ENCODE data around the gene AGAP1. TPM values are rescaled to one million over a fixed set of nuclear protein-coding genes. Genes with fewer than 3 reads are reported as not detected.

Gene AGAP1
- total RNA-seq, 1 donor from 2014 or later, result 3.1 TPM

DNA sequence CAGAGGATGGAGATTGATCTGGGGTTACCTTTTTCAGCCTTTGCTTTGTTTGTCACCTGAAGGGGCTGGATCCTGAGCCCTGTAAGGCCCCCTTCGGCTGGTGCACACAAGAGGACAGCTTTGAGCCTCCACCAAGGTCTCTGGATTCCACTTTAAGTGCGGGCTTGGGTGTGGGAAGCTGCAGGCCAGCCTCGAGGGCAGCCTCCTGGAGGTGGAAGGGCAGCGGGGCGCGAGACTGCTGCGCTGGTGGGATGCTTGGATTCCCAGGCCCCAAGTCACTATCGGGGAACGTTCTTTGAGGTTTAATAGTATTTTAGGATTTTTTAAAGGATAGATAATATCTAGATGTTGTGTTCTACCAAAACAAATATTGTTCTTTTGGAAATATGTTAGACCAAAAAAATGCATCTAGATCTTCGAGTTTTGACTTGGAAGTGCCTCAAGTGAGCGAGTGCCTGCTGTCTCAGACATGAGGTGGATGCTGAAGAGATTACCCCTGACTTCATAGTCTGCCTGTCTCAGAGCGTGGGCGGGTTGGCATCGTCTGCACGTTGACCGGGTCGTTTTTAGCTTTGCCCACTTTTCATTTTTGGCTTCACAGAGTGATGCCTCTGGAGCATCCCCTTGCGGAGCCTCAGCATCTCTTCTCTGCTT lies 113.8 kb downstream of the AGAP1 start:
- no peak for DNase-seq (ENCODE audit: low read depth in 2 of 2)

DNA sequence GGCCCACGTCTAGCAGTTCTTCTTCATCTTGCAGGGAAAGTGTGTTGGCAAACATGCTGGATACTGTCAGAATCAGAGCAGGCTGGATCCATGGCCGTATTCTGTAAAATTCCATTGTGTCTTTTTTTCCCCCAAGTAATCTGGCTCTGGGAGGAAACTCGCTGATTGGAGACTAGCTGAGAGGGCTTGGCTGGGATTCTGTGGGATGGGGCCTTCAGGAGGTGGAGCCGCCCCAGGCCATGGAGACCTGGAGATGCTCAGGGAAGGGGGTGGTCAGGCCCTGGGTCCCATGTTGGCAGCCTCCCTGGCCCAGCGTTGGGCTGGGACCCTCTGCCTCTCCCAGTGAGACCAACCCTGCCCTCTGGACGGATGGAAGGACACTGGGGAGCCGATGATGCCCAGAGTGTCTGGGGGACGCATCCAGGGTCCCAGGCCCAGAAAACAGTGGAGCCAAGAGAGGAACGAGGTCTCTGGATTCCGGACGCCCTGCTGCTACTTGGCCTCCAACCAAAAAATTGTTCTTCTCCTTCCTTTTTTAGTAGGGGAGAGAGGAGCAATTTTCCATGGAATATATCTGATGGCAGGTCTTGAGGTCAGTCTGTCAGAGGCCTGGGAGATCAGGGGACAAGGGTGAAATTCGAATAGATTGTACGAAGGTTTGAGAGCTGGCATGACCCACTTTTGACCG lies 114.5 kb downstream of the AGAP1 start:
- DNase-seq (ENCODE audit: low read depth in 2 of 2), result no peak

DNA sequence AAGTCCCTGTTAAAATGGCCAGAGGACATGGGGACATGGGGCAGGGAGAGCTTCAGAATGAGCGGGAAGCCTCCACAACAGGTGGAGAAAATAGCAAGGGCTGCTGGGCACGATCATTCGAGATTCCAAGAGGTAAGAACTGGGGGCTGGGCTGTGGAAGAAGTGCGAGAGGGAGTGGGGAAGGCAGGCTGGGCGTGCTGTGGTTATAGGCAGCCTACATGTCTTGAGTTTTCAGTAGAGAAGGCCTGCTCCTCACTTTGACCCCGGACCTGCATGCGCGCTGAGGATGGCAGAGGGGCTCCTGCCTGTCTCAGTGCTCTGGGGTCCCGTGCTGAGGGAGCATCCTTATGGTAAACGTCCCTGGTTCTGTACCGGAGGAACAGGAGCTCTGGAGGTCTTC lies 115.5 kb downstream of the AGAP1 start:
- no peak for DNase-seq (ENCODE audit: low read depth in 2 of 2)

GRCh38 chr2:235609746-235610145 lies 115.9 kb downstream of the AGAP1 start:
- no peak for DNase-seq (ENCODE audit: low read depth in 2 of 2)

- DNase-seq (ENCODE audit: low read depth in 2 of 2), result no peak
Observed at GRCh38 chr2:235610696-235611257, 116.9 kb downstream of the AGAP1 start.

DNA sequence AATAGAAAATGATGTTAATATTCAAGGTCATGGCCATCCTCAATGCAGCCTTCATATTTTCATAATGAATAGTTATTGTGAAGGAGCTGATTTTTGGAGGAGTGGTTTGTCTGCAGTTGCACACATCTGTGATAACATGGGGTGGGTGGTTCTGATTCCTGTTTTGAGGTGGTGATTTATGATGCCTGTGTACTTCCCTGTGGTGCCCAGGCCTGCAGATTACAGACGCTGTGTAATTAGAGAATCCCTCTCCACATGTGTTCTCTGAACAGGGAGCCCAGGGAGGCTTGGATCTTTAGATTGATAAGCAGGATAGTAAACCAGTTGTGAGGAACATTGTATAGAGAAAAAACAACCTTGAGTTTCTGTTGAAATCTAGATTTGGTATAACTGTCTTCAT lies 117.5 kb downstream of the AGAP1 start:
- DNase-seq (ENCODE audit: low read depth in 2 of 2), result no peak

DNA sequence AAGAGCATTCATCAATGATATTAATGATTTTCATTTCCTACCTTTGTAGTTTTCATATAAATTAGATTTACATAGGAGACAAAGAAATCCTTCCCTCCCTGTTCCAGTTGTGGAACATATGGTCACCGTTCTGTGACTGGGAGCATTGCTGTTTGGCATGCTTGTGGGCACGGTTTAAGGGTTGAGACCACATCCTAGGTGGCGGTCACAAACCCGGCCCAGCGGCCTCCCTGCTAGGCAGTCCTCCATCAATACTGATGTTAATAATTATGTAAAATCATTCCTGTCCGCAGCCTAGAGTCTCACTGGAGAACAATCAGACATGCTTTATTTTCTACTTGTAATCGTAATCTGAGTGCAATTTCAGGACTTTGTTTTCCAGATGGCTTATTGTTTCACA lies 117.9 kb downstream of the AGAP1 start:
- DNase-seq (ENCODE audit: low read depth in 2 of 2), result no peak

- DNase-seq (ENCODE audit: low read depth in 2 of 2), result no peak
Observed at GRCh38 chr2:235612181-235612950, 118.5 kb downstream of the AGAP1 start.

DNA sequence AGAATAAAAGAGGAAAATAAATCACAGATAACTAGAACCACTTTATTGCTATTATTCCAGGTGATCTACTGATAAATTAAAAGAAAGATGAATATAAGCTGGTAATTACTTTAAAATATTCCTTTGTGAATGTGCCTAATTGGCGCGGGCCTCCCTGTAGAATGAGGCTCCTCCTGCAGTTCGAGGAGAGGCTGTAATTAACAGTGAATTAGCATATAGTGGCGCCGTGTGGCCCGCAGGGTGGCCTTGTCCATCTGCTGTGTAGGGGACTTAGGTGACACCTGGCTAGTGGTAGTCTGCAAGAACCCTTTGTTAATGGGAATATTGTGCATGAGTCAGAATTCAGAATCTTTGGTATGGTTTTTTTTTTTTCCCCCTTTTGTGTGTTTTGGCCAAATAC lies 119.8 kb downstream of the AGAP1 start:
- DNase-seq (ENCODE audit: low read depth in 2 of 2), result no peak

GRCh38 chr2:235614176-235614860 lies 120.5 kb downstream of the AGAP1 start:
- no peak for DNase-seq (ENCODE audit: low read depth in 2 of 2)

GRCh38 chr2:235614900-235615712 lies 121.3 kb downstream of the AGAP1 start:
- peak; percentile 38 to 52 for DNase-seq (ENCODE audit: low read depth in 2 of 2)

DNA sequence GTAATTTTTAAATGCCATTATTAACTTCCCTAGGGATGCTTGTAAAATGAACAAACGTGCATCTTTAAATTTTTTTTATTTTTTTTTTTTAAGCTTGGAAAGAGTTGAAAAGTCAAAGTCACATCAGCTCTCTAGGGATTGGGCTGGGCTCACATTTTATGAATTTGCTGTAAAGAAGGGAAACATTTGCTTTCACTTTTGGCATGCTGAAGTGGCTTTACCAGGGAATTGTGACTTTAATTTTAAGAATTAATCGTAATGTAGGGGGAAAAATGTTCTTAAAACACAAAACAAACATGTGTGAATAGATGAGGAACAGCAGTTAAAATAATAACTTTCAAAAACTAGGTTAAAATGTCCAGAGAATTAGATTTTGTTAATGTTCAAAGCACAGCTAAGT lies 123.0 kb downstream of the AGAP1 start:
- no peak for DNase-seq (ENCODE audit: low read depth in 2 of 2)

GRCh38 chr2:235618039-235618438 lies 124.2 kb downstream of the AGAP1 start:
- DNase-seq (ENCODE audit: low read depth in 2 of 2), result no peak

DNA sequence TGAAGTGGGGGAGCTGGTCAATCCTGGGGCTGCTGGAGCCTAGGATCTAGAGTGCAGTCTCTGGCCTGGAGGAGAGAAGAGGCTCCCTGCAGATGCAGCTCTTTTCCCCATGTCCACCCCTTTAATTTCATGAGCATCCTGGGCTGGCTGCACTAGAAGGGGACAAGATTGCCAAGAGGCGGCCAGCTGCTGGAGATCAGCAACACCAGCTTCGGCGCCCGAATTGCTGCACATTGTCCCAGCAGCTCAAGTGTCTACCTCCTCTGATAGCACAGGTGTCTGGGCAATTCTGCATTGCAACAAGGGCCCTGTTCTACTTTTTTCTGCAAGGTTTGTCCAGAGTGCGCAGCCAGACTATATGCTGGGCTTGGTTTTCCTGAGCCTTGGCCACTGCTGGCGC lies 125.7 kb downstream of the AGAP1 start:
- DNase-seq (ENCODE audit: low read depth in 2 of 2), result no peak

DNA sequence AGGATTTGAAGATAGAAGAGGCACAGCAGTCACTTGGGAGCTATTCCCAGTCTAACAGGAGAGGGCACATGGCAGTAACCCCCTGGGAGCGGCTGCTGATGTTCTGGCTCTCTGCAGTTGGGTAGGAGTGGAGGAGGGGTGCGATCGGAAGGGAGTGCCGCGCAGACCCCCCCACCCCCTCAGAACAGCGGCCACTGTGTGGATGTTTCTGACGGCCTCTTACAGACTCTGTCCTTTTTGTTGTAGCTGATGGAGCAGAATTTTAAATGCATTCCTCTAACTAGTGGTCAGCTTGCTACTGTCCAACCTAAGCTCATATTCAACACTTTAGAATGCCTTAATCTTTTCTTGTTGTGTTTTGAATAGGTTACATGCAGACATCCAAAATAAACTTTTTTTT lies 127.9 kb downstream of the AGAP1 start:
- no peak for DNase-seq (ENCODE audit: low read depth in 2 of 2)

GRCh38 chr2:235623111-235623510 lies 129.3 kb downstream of the AGAP1 start:
- DNase-seq (ENCODE audit: low read depth in 2 of 2), result peak in 1 of 2 donors; percentile 37

DNA sequence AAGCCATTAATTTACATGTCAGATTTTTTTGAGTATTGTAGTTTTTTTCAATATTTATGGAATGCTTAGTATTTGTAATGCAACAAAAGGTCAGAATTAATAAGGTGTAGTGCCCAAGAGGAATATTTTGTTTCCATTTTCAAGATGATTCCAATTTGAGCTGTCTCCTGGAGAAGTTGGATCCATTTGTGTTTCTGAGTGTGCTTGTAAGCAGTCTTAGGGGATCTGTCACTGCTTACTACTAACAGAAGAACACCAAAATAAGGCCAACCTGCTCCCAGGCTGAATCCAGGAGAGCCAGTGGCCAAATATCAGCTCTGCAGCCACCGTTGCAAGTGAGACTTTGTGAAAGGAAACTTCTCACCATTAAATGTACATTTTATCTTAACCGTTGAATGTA lies 129.9 kb downstream of the AGAP1 start:
- no peak for DNase-seq (ENCODE audit: low read depth in 2 of 2)

DNA sequence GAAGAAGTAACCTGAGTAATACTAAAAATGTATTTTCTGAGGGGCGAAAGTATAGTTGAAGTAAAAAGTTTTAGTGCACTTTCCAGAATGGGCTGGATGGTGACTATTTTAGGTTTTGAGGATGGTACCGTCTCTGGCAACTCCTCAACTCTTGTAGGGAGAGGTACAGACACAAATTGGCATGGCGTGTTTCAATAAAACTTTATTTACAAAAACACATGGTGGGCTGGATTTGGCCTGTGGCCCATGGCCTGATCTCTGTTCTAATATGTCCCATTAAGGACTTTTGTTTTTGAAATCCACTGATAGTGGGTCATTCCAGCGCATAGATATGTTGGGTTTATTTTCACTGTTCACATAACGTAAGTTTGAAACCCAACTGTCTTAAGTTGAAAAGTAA lies 132.8 kb downstream of the AGAP1 start:
- DNase-seq (ENCODE audit: low read depth in 2 of 2), result no peak

DNA sequence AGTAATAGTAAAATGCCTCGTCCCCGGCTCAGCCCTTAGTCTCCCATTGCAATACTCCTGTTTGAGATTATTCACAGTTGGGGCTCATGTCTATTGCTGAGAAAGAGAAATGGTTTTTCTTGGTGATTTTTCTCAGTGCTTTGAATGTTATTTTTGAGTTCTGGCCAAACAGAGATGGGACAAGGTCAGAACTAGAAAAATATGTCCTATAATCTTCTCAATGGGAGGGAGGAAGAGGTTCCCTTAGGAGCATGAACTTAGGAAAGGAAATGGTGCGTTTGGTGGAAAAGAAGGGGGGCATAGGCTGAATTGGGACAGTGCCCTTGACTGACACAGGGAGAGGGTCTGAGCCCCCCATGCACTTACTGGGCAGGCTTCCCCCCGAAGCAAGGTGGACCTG lies 133.8 kb downstream of the AGAP1 start:
- DNase-seq (ENCODE audit: low read depth in 2 of 2), result no peak

DNA sequence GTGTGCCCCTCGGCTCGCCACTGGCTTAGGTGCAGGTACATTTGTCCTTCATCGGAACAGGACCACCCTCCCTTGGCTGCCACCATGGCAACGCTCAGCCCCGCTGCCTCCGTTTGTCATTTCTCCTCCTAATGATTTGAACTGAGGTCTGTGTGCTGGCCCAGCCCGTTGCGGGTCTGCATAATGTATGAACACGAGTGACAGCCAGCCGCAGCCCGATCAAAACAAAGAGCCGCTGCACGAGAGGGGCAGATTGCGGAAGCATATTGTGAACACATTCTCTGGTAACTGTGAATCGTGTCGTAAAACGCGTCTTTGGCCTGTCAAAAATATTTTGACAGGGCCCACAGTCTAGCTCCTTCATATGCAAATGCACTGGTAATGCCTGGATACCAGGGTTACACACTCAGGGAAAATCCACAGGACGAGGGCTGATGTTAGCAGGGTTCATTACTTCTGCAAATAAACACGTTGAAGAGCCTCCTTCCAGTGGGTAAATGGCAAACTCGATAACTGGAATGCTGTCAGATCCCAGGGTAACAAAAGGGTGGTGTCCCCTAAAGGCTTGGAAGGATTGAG lies 137.0 kb downstream of the AGAP1 start:
- no peak for DNase-seq (ENCODE audit: low read depth in 2 of 2)

Data from dermis microvascular lymphatic vessel endothelial cell (primary cell).